PC-3 (cell line): ENCODE data around the gene HNRNPA3.

Experiments used
- CTCF ChIP-seq: fragments of 300-600 bp; sonication (generic); conservative IDR thresholded peaks from 2 replicates; pipeline ENCODE4 v1.5.1; 2017; ENCODE audit warnings: antibody characterized with exemption, low read depth, mild to moderate bottlenecking, low read length
- EZH2 ChIP-seq: fragments of 300-600 bp; sonication (generic); IDR thresholded peaks from one replicate; pipeline ENCODE4 v1.6.1; 2017; ENCODE audit warnings: antibody characterized with exemption, mild to moderate bottlenecking, low read length; ENCODE audit not compliant: unreplicated experiment

GRCh38 chr2:177234267-177234666 lies 21.7 kb downstream of the HNRNPA3 start:
- no peak for TF ChIP-seq CTCF
- TF ChIP-seq EZH2 = no peak
